Esophagus muscularis mucosa (tissue), 4 donors: ENCODE measurements around the gene EFHC1. TPM values are rescaled to one million over a fixed set of nuclear protein-coding genes. Genes with fewer than 3 reads are reported as not detected.

Experiments used
- DNase-seq: peaks from one replicate; pipeline ENCODE4 v3.0.0-alpha.2; 2017; ENCODE audit errors: extremely low spot score
- H3K27ac ChIP-seq, 4 donors: fragments of 200-600 bp; sonication (generic); replicated peaks in 1 of 4; 1 replicate in 3 of 4; 2 replicates in 1 of 4; pipeline ENCODE4 v1.5.1; 2016 to 2019; ENCODE audit warnings: mild to moderate bottlenecking in 1 of 4
- H3K27me3 ChIP-seq, 4 donors: fragments of 200-600 bp; sonication (generic); one replicate each; pipeline versions ENCODE4 v1.5.1 to v1.6.0; 2016 to 2019
- H3K36me3 ChIP-seq, 4 donors: fragments of 200-600 bp; sonication (generic); one replicate each; pipeline ENCODE4 v1.5.1; 2016 to 2019
- H3K4me1 ChIP-seq, 4 donors: fragments of 200-600 bp; sonication (generic); one replicate each; pipeline ENCODE4 v1.5.1; 2016 to 2019
- H3K4me3 ChIP-seq, 4 donors: fragments of 200-600 bp; sonication (generic); 1 replicate in 2 of 4; 2 replicates in 2 of 4; pipeline ENCODE4 v1.5.1; 2016 to 2019; ENCODE audit warnings: mild to moderate bottlenecking in 4 of 4, moderate library complexity in 1 of 4
- H3K9me3 ChIP-seq, 4 donors: fragments of 200-600 bp; sonication (generic); 1 replicate in 3 of 4; 2 replicates in 1 of 4; pipeline ENCODE4 v1.5.1; 2016 to 2019
- EP300 ChIP-seq: sonication (generic); formaldehyde crosslinking; IDR thresholded peaks from one replicate; pipeline ENCODE4 v1.6.1; 2017; ENCODE audit warnings: antibody characterized with exemption
- POLR2A ChIP-seq: fragments of 450-650 bp; IDR thresholded peaks from one replicate; pipeline ENCODE4 v1.6.1; 2017; ENCODE audit warnings: antibody characterized with exemption, moderate library complexity, mild to moderate bottlenecking, low read depth
- POLR2AphosphoS5 ChIP-seq, 2 donors: sonication (generic); formaldehyde crosslinking; IDR thresholded peaks; one replicate each; pipeline ENCODE4 v1.6.1; 2017; ENCODE audit warnings: antibody characterized with exemption in 2 of 2
- WGBS: methylation state at CpG from one replicate; pipeline ENCODE4 v1.1.5; 2018; 5-methylcytosine and 5-hydroxymethylcytosine counted together
- intact Hi-C: fragments of 100-400 bp; cut with DNase I; formaldehyde crosslinking; loops from one replicate; pipeline ENCODE4 v1.15.1; 2023
- total RNA-seq, 4 donors: library from RNA; depleted of rRNA; stranded (reverse); fragments of >200 nt; gene quantifications; one replicate each; pipeline versions ENCODE4 v1.1.0 to v1.2.1, GENCODE V29; 2016
- TF ChIP-seq, protein P1 (sequence below), 3 experiments: fragments of 200-600 bp in 2 of 3; fragments of 450-650 bp in 1 of 3; sonication (generic) in 2 of 3; IDR thresholded peaks; one replicate each; pipeline ENCODE4 v1.5.1; 2017 to 2019; ENCODE audit warnings: antibody characterized with exemption in 3 of 3, mild to moderate bottlenecking in 2 of 3, moderate library complexity in 1 of 3

EFHC1 gene
- total RNA-seq, 4 donors from 2014 or later, result 7.5 to 21.2 (median 10.2) TPM

DNA sequence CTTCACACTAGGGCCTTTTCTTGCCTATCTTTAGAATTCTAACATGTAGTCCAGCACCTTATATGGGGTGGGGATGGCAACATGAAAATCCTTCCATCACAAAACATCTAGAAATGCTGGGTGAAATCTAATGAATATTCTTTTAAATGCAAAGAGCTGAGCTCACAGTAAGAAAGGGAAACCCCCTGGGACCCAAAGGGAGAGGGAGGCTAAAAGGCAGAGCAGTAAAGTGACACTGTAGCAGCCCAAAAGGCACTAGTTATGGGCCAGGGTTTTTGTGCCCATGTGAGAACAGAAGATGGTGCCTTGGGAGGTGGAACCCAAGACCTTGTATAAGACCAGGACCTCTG is 90.0 kb downstream of the EFHC1 start:
- H3K4me3 ChIP-seq, result no peak overlapping the region
- TF ChIP-seq POLR2A, result no peak
- TF ChIP-seq, protein P1, sequence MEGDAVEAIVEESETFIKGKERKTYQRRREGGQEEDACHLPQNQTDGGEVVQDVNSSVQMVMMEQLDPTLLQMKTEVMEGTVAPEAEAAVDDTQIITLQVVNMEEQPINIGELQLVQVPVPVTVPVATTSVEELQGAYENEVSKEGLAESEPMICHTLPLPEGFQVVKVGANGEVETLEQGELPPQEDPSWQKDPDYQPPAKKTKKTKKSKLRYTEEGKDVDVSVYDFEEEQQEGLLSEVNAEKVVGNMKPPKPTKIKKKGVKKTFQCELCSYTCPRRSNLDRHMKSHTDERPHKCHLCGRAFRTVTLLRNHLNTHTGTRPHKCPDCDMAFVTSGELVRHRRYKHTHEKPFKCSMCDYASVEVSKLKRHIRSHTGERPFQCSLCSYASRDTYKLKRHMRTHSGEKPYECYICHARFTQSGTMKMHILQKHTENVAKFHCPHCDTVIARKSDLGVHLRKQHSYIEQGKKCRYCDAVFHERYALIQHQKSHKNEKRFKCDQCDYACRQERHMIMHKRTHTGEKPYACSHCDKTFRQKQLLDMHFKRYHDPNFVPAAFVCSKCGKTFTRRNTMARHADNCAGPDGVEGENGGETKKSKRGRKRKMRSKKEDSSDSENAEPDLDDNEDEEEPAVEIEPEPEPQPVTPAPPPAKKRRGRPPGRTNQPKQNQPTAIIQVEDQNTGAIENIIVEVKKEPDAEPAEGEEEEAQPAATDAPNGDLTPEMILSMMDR (IDR thresholded peaks at IDR 0.05), result no peak
- TF ChIP-seq POLR2AphosphoS5 (IDR thresholded peaks at IDR 0.05), result no peak
- no peak for TF ChIP-seq EP300
- intact Hi-C loops, result no loop called here
- H3K36me3 ChIP-seq, result peaks cover 16 to 63% (median 50%) of the 10 kb centered on the region in 4 donors
- peak overlapping the region in 2 of 4 donors; percentile 21 to 85 for H3K27ac ChIP-seq
- no peaks in the 10 kb centered on the region for H3K27me3 ChIP-seq
- H3K4me1 ChIP-seq, result peaks cover 52 to 71% (median 70%) of the 10 kb centered on the region in 4 donors
- DNase-seq, result no peak
- H3K9me3 ChIP-seq, result no peaks in the 10 kb centered on the region

GRCh38 chr6:52511163-52511562 is 91.0 kb downstream of the EFHC1 start:
- H3K4me1 ChIP-seq, result peaks cover 49 to 71% (median 68%) of the 10 kb centered on the region in 4 donors
- DNase-seq, result no peak
- no peak overlapping the region for H3K4me3 ChIP-seq
- H3K27me3 ChIP-seq, result no peaks in the 10 kb centered on the region
- WGBS, result 88% methylated on average over 10 of the region's 10 CpGs
- H3K27ac ChIP-seq, result peak overlapping the region; percentile 77 to 85 (median 85)
- no peaks in the 10 kb centered on the region for H3K9me3 ChIP-seq
- intact Hi-C loops, result no loop called here
- H3K36me3 ChIP-seq, result peaks cover 16 to 64% (median 53%) of the 10 kb centered on the region in 4 donors
- TF ChIP-seq EP300 (no peak), POLR2AphosphoS5 (IDR thresholded peaks at IDR 0.05) (no peak), POLR2A (no peak)
- TF ChIP-seq, protein P1 (IDR thresholded peaks at IDR 0.05), result no peak

- Histone ChIP-seq H3K27ac (peak overlapping the region; percentile 77 to 85 (median 85)), H3K4me1 (peaks cover 49 to 72% (median 70%) of the 10 kb centered on the region in 4 donors), H3K4me3 (no peak overlapping the region), H3K27me3 (no peaks in the 10 kb centered on the region), H3K36me3 (peaks cover 16 to 60% (median 49%) of the 10 kb centered on the region in 4 donors), H3K9me3 (no peaks in the 10 kb centered on the region)
- intact Hi-C loops, result no loop called here
- TF ChIP-seq EP300 (no peak), POLR2AphosphoS5 (IDR thresholded peaks at IDR 0.05) (no peak), POLR2A (no peak)
- TF ChIP-seq, protein P1 (IDR thresholded peaks at IDR 0.05), result no peak
- no peak for DNase-seq
- 60% methylated on average over 12 of the region's 12 CpGs for WGBS
These were observed 91.5 kb downstream of the EFHC1 start for GRCh38 chr6:52511572-52512151.

DNA sequence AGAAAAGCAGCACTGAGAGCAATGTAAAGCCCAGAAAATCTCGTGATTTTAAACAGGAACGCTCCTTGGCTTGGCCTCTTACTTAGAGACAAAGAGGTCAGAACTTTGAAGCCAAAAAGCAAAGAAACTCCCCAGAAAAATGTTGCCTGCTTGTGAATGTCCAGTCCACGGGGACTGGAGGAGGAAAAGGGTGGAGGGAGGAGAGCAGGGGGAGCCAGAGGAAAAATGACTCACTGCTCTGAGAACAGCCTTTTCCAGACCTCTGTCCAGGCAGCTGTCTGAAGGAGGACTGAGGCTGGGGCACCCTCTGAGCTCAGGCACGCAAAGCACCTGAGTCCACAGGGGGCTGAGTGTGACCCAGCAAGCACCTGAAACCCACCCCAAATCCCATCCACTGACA is 92.1 kb downstream of the EFHC1 start:
- intact Hi-C loops, result no loop called here
- TF ChIP-seq POLR2A (no peak), POLR2AphosphoS5 (IDR thresholded peaks at IDR 0.05) (peak; percentile 55 to 71)
- Histone ChIP-seq H3K27ac (peak overlapping the region; percentile 77 to 85 (median 85)), H3K27me3 (no peaks in the 10 kb centered on the region), H3K9me3 (no peaks in the 10 kb centered on the region), H3K4me1 (peaks cover 52 to 77% (median 75%) of the 10 kb centered on the region in 4 donors), H3K4me3 (no peak overlapping the region), H3K36me3 (peaks cover 16 to 54% (median 44%) of the 10 kb centered on the region in 4 donors)
- no peak for DNase-seq
- WGBS, result 20% methylated on average over 4 of the region's 4 CpGs

GRCh38 chr6:52513464-52513863 is 93.3 kb downstream of the EFHC1 start:
- no peaks in the 10 kb centered on the region for H3K27me3 ChIP-seq
- peak overlapping the region; percentile 77 to 85 (median 85) for H3K27ac ChIP-seq
- no peak for DNase-seq
- no peaks in the 10 kb centered on the region for H3K9me3 ChIP-seq
- no peak for TF ChIP-seq EP300
- intact Hi-C loops, result no loop called here
- 57% methylated on average over 2 of the region's 2 CpGs for WGBS
- peaks cover 11 to 43% (median 32%) of the 10 kb centered on the region in 4 donors for H3K36me3 ChIP-seq
- H3K4me1 ChIP-seq, result peaks cover 52 to 90% (median 77%) of the 10 kb centered on the region in 4 donors
- no peak overlapping the region for H3K4me3 ChIP-seq

DNA sequence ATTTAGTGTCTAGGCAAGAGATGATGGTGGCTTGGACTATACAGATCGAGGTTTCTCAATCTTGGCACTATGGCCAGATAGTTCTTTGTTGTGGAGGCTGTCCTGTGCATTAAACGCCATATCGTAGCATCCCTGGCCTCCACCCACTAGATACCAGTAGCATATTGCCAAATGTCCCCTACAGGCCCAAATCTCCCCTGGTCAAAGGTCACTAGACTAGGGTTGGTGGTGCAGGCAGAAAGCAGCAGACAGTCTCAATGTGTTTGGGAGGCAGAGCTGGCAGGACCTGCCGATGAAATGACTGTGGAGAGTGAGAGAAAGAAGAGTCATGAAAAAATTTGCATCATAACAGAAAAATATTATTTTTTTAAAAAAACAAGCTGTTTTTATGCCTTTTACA is 93.8 kb downstream of the EFHC1 start:
- DNase-seq, result no peak
- peaks cover 9 to 38% (median 28%) of the 10 kb centered on the region in 4 donors for H3K36me3 ChIP-seq
- no peaks in the 10 kb centered on the region for H3K9me3 ChIP-seq
- peak overlapping the region; percentile 77 to 85 (median 85) for H3K27ac ChIP-seq
- TF ChIP-seq POLR2A, result no peak
- TF ChIP-seq POLR2AphosphoS5 (IDR thresholded peaks at IDR 0.05), result no peak
- no peak overlapping the region for H3K4me3 ChIP-seq
- WGBS, result 88% methylated on average over 4 of the region's 4 CpGs
- intact Hi-C loops, result no loop called here
- no peaks in the 10 kb centered on the region for H3K27me3 ChIP-seq
- peaks cover 55 to 94% (median 81%) of the 10 kb centered on the region in 4 donors for H3K4me1 ChIP-seq
